Measurements from ENCODE around the gene APOB. TPM values are rescaled to one million over a fixed set of nuclear protein-coding genes. Genes with fewer than 3 reads are reported as not detected.

The APOB gene
- total and polyA plus RNA-seq, 2 of the 13 experiments (the other 11 are each of a cell fraction or from before 2014, with no cell fraction given): 1,569 to 2,515 TPM

GRCh38 chr2:21015281-21015645 lies 28.6 kb downstream of the APOB start:
- 100% methylated on average over 3 of the region's 3 CpGs for WGBS (ENCODE audit: low lambda C conversion rate)
- Histone ChIP-seq H2AFZ (ENCODE audit: low read length) (no peak overlapping the region), H3K9ac (ENCODE audit: insufficient read depth, low read depth, low read length) (no peak overlapping the region), H3K4me2 (ENCODE audit: low read depth, low read length) (no peak overlapping the region), H3K27me3 (ENCODE audit: control insufficient read depth in 1 of 2, insufficient read depth in 2 of 2, low read length in 2 of 2) (no peaks in the 10 kb centered on the region), H3K4me3 (replicated peaks in 1 of 3; ENCODE audit: insufficient read depth in 1 of 3, low read depth in 2 of 3, low read length in 3 of 3) (no peak overlapping the region), H3K9me3 (ENCODE audit: low read length) (no peaks in the 10 kb centered on the region; the same call in 1 of the 2 replicates), H3K79me2 (ENCODE audit: insufficient read depth, low read length) (peaks cover 16% of the 10 kb centered on the region), H3K36me3 (replicated peaks in 1 of 2; ENCODE audit: control insufficient read depth in 1 of 2, insufficient read depth in 2 of 2, low read length in 2 of 2) (peaks cover 77 to 96% of the 10 kb centered on the region in 2 experiments), H3K27ac (ENCODE audit: extremely low read length, insufficient read depth, low read length) (no peak overlapping the region), H4K20me1 (ENCODE audit: insufficient read depth, low read length) (peaks cover 96% of the 10 kb centered on the region), H3K4me1 (ENCODE audit: insufficient read depth, low read length) (peaks cover 62% of the 10 kb centered on the region)
- BruUV-seq (replicated peaks): no TSS peak
- CTCF ChIA-PET (ENCODE audit: low intra/inter-chr PET ratio, low total read pairs): no interaction called here
- intact Hi-C loops (cut with micrococcal nuclease; ENCODE audit: unreplicated experiment) (no loop called here), in situ Hi-C loops (cut with HindIII; ENCODE audit: extremely low pct_ligation_motif_present, low pct_unique_long_range_greater_than_20kb) (no loop called here)
- ATAC-seq (no peak), FAIRE-seq (no peak), DNase-seq (ENCODE audit: low spot score) (no peak)
- POLR2A ChIA-PET: interaction anchor here (0.6 to 13.6 kb wide), 4 partner anchors 11 to 81 kb away, joined by 4 to 119 read pairs (median 18); no protein-coding TSS in a partner anchor
- TF ChIP-seq ZBTB14 (CRISPR knock-in tag; IDR thresholded peaks at IDR 0.05) (no peak), NFIC (IDR thresholded peaks at IDR 0.05; ENCODE audit: low read length) (0 out of 2 replicates have a peak, but pooled peaks have one; percentile 8), FLYWCH1 (CRISPR knock-in tag; IDR thresholded peaks at IDR 0.05) (0 out of 2 replicates have a peak, but pooled peaks have one; percentile 50), ZKSCAN5 (CRISPR knock-in tag; IDR thresholded peaks at IDR 0.05) (no peak), POLR2G (IDR thresholded peaks at IDR 0.05; ENCODE audit: low read depth, low read length) (peak; percentile 74), MAFF (IDR thresholded peaks at IDR 0.05; ENCODE audit: low read depth, low read length) (no peak), MBD4 (IDR thresholded peaks at IDR 0.05; ENCODE audit: borderline replicate concordance, low read length) (peak; percentile 76; the same call in 1 of the 2 replicates), ZC3H13 (CRISPR knock-in tag; IDR thresholded peaks at IDR 0.05) (peak; percentile 63; the same call in 1 of the 2 replicates), POLR2A (IDR thresholded peaks at IDR 0.05; ENCODE audit: insufficient read depth in 1 of 2, low read depth in 2 of 2, low read length in 2 of 2) (peak in 1 of 2 experiments; percentile 52; a peak in 1 of 4 replicates), ZKSCAN1 (IDR thresholded peaks at IDR 0.05; ENCODE audit: low read length) (no peak), MEF2D (CRISPR knock-in tag; IDR thresholded peaks at IDR 0.05) (peak; percentile 23; the same call in 1 of the 2 replicates), ZNF562 (CRISPR knock-in tag; IDR thresholded peaks at IDR 0.05; ENCODE audit: borderline replicate concordance) (peak; percentile 25), RBM22 (optimal IDR thresholded peaks at IDR 0.05; ENCODE audit: low read length) (peak; percentile 51), RBFOX2 (IDR thresholded peaks at IDR 0.05; ENCODE audit: low read depth, low read length) (peak; percentile 71), CSRNP2 (CRISPR knock-in tag; conservative IDR thresholded peaks at IDR 0.05; ENCODE audit: low read depth) (peak; percentile 79; the same call in 1 of the 2 replicates), SNAPC5 (CRISPR knock-in tag; IDR thresholded peaks at IDR 0.05; ENCODE audit: borderline replicate concordance) (0 out of 2 replicates have a peak, but pooled peaks have one; percentile 9), ZNF777 (CRISPR knock-in tag; IDR thresholded peaks at IDR 0.05) (0 out of 2 replicates have a peak, but pooled peaks have one; percentile 7), SP4 (CRISPR knock-in tag; IDR thresholded peaks at IDR 0.05) (peak; percentile 33; the same call in 1 of the 2 replicates), RCOR2 (CRISPR knock-in tag; IDR thresholded peaks at IDR 0.05) (no peak), DBP (CRISPR knock-in tag; IDR thresholded peaks at IDR 0.05; ENCODE audit: not compliant biosample characterization) (no peak), POLR2AphosphoS5 (IDR thresholded peaks at IDR 0.05; ENCODE audit: low read depth, low read length) (peak; percentile 20), HOXA7 (CRISPR knock-in tag; IDR thresholded peaks at IDR 0.05) (0 out of 2 replicates have a peak, but pooled peaks have one; percentile 56), CEBPG (CRISPR knock-in tag; IDR thresholded peaks at IDR 0.05) (no peak), ARNT2 (CRISPR knock-in tag; IDR thresholded peaks at IDR 0.05; ENCODE audit: low read depth) (0 out of 2 replicates have a peak, but pooled peaks have one; percentile 28), NAIF1 (CRISPR knock-in tag; IDR thresholded peaks at IDR 0.05; ENCODE audit: borderline replicate concordance) (0 out of 2 replicates have a peak, but pooled peaks have one; percentile 0)

Measured in HepG2 (cell line).